ENCODE measurements around the gene DPYSL4. TPM values are rescaled to one million over a fixed set of nuclear protein-coding genes. Genes with fewer than 3 reads are reported as not detected.

Gene DPYSL4
- total RNA-seq, 1 donor from 2014 or later: 0.53 TPM

DNA sequence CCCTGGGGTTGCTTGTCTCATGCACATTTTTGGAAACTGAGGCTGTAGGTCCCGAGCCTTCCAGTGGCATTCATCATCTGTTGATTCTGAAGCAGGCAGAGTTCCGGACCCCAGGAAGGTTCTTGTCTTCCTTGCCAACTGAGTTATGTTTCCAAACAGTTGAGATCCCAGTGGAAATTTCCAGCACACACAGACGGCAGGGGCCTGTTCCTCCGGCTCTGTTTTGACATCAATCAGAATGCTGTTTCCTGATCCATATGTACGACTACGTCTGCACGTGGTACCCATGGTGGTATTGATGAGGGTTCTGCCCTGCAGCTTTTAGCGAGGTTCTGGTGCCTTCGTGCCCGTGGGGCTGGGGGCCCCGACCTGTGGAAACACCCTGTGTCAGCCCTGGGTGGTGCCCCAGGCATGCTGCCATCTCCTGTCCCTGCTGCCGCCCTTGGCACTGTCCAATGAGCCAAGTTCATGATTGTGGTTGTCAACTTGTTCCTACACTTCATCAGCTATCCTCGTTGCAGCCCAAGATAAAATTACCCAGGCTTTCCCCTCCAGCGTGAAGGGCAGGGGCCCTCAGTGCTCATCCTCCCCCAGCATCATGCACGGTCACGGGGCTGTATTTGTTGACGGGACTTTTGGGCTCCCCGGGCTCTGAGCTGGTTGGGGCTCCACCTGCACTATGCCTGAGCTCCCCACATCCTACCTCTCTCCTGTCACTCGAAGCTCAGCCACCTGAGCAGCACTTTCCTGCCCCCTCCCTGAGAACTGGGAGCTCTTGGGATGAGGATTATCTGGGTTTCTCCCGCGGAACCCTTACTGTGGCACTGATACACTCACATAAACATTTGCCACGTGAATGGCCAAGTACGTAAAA lies 7.8 kb upstream of the DPYSL4 start:
- Mint-ChIP-seq H3K4me3 (no peak overlapping the region), H3K4me1 (peaks cover 10% of the 10 kb centered on the region), H3K27me3 (peaks cover 40% of the 10 kb centered on the region), H3K27ac (no peak overlapping the region), H3K36me3 (ENCODE audit: low read depth) (no peaks in the 10 kb centered on the region), H3K9me3 (no peaks in the 10 kb centered on the region)
- TF ChIP-seq, protein P1, sequence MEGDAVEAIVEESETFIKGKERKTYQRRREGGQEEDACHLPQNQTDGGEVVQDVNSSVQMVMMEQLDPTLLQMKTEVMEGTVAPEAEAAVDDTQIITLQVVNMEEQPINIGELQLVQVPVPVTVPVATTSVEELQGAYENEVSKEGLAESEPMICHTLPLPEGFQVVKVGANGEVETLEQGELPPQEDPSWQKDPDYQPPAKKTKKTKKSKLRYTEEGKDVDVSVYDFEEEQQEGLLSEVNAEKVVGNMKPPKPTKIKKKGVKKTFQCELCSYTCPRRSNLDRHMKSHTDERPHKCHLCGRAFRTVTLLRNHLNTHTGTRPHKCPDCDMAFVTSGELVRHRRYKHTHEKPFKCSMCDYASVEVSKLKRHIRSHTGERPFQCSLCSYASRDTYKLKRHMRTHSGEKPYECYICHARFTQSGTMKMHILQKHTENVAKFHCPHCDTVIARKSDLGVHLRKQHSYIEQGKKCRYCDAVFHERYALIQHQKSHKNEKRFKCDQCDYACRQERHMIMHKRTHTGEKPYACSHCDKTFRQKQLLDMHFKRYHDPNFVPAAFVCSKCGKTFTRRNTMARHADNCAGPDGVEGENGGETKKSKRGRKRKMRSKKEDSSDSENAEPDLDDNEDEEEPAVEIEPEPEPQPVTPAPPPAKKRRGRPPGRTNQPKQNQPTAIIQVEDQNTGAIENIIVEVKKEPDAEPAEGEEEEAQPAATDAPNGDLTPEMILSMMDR (IDR thresholded peaks at IDR 0.05): no peak
- no peak for ATAC-seq (ENCODE audit: low read depth)
- intact Hi-C loops (cut with micrococcal nuclease): no loop called here
- CTCF ChIA-PET: no interaction called here
- DNase-seq: no peak
- POLR2A ChIA-PET: no interaction called here

DNA sequence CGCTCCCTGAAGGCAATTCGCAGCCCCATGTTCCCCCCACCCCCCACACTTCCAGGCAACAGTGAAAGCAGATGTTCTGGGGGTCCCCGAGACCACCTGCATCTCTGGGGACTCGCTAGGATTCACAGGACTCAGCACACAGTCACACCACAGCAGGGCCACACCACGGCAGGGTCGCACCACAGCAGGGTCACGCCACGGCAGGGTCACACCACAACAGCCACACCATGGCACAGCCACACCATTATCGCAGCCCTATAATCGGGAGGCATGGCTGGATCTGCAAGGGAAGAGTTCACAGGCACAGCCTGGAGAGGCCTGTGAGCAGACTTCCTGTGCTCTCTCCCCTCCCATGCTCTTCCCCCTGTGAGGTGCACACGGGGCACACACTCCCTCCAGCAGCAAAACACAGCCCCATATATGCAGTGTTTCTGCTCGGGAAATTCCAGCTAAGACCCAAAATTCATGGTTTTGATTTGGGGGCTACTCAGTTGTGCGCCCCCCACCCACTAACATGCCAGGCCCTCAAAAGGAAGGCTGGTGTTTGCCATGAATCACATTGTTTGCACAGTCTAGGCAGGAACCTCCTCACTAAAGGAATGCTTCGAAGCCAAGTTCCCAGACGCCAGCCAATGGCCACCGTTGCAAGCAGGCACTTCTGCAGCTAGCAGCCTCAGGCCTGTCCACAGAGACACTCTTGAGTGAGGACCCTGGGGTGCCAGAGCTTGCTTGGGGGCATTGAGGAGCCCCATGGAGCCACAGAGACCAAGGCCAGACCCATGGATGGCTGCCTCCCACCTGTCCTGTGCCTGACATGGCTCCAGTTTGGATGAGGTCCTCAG lies 7.0 kb upstream of the DPYSL4 start:
- CTCF ChIA-PET: no interaction called here
- Mint-ChIP-seq H3K27me3 (peaks cover 44% of the 10 kb centered on the region), H3K27ac (no peak overlapping the region), H3K4me3 (no peak overlapping the region), H3K9me3 (no peaks in the 10 kb centered on the region), H3K4me1 (peaks cover 12% of the 10 kb centered on the region), H3K36me3 (ENCODE audit: low read depth) (no peaks in the 10 kb centered on the region)
- TF ChIP-seq, protein P1 (IDR thresholded peaks at IDR 0.05): no peak
- ATAC-seq (ENCODE audit: low read depth) (no peak), DNase-seq (no peak)
- POLR2A ChIA-PET: no interaction called here
- intact Hi-C loops (cut with micrococcal nuclease): no loop called here

DNA sequence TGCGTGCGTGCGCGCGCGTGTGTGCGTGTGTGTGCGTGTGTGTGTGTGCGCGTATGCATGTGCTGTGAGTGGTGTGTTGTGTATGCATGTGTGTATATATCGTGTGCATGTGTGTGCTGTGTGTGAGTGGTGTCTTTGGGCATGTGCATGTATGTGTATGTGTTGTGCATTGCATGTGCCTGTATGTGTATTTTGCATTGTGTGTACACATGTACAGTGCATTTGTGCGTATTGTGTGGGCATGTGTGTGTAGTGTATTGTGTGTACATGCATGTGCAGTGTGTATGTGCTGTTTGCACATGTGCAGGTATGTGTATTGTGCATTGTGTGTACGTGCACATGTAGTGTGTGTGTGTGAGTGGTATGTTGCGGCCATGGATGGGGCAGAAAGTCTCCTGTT lies 6.0 kb upstream of the DPYSL4 start:
- intact Hi-C loops (cut with micrococcal nuclease): no loop called here
- H3K36me3 Mint-ChIP-seq (ENCODE audit: low read depth): no peaks in the 10 kb centered on the region
- no peak for ATAC-seq (ENCODE audit: low read depth)
- H3K27ac Mint-ChIP-seq: no peak overlapping the region
- ChIA-PET POLR2A (no interaction called here), CTCF (no interaction called here)
- H3K4me3 Mint-ChIP-seq: no peak overlapping the region
- no peak for DNase-seq
- TF ChIP-seq, protein P1 (IDR thresholded peaks at IDR 0.05): no peak
- H3K4me1 Mint-ChIP-seq: peaks cover 15% of the 10 kb centered on the region
- no peaks in the 10 kb centered on the region for H3K9me3 Mint-ChIP-seq
- peaks cover 50% of the 10 kb centered on the region for H3K27me3 Mint-ChIP-seq

DNA sequence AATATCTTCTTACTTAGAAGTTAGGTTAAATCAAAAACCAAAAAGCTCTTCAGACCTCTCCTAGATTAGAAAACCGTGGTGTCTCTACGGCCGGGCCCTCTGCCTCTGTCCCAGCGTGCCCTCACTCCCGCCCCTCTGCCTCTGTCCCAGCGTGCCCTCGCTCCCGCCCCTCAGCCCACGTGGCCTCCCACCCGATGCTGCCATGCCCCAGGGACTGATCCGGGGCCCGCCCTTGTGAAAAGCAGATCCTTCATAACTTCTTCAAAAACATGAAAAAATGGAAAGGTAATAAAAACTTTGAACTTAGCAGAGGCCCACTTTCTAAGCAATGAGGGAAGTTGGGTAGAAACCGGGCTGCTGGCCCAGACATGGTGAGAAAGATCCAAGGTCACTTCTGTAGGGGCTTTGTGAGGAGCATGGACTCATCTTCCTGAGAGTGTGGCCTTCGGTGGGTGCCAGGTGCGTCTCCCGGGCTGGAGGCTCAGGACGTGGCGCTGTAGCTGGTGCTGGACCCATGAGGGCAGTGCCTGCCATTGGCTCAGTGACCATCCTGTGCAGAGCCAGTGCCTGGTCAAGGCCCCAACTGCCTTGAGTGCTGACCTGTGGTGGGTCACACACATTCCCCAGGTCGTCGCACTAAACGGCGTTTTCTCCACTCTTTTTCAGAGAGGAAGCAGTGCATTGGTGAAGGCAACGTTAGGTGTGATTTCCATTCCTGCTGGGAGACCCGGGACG lies 4.9 kb upstream of the DPYSL4 start:
- no peak for ATAC-seq (ENCODE audit: low read depth)

More for the DNA sequence above, 4.9 kb upstream of the DPYSL4 start:
- Mint-ChIP-seq H3K4me3 (no peak overlapping the region), H3K27me3 (peaks cover 44% of the 10 kb centered on the region), H3K9me3 (no peaks in the 10 kb centered on the region), H3K27ac (no peak overlapping the region), H3K36me3 (ENCODE audit: low read depth) (no peaks in the 10 kb centered on the region), H3K4me1 (peaks cover 6% of the 10 kb centered on the region)
- TF ChIP-seq, protein P1 (IDR thresholded peaks at IDR 0.05): no peak
- CTCF ChIA-PET: no interaction called here
- POLR2A ChIA-PET: no interaction called here
- no peak for DNase-seq
- intact Hi-C loops (cut with micrococcal nuclease): no loop called here

All from activated B cell treated with CpG ODN at 0.5 μM for 24 hours (primary cell).